CMK (cell line): ENCODE results near the gene NCBP3.

ENCODE experiments used
- DNase-seq: peaks from one replicate; pipeline ENCODE4 v3.0.0-alpha.2; 2010; ENCODE audit warnings: low read depth

Gene NCBP3

GRCh38 chr17:3754458-3755334 lies 91.3 kb downstream of the NCBP3 start:
- DNase-seq = no peak

- DNase-seq = no peak
Measured at GRCh38 chr17:3754066-3754457, 92.0 kb downstream of the NCBP3 start.

GRCh38 chr17:3753624-3754023 lies 92.4 kb downstream of the NCBP3 start:
- no peak for DNase-seq
